Smooth muscle cell (in vitro differentiated cells): ENCODE measurements around the gene RNF225. TPM values are rescaled to one million over a fixed set of nuclear protein-coding genes. Genes with fewer than 3 reads are reported as not detected.

ENCODE experiments used
- DNase-seq: peaks from one replicate; lab custom pipeline; 2025; ENCODE audit not compliant: unreplicated experiment; lab: John Stamatoyannopoulos, UW
- H2AFZ ChIP-seq: fragments of 200-600 bp; sonication (generic); 2 replicates; pipeline ENCODE4 v1.6.0; 2016; ENCODE audit warnings: antibody characterized with exemption, low read depth, mild to moderate bottlenecking
- H3F3A ChIP-seq: fragments of 200-600 bp; sonication (generic); 2 replicates; pipeline ENCODE4 v1.6.0; 2017; ENCODE audit warnings: antibody characterized with exemption, low read depth
- H3K27ac ChIP-seq: fragments of 200-600 bp; sonication (generic); 2 replicates; pipeline ENCODE4 v1.5.1; 2016; ENCODE audit warnings: low read depth, mild to moderate bottlenecking
- H3K27me3 ChIP-seq: fragments of 200-600 bp; sonication (generic); 2 replicates; pipeline ENCODE4 v1.6.1; 2016; ENCODE audit warnings: low read depth, mild to moderate bottlenecking
- H3K36me3 ChIP-seq: fragments of 200-600 bp; sonication (generic); 2 replicates; pipeline ENCODE4 v1.5.1; 2016; ENCODE audit warnings: low read depth
- H3K4me1 ChIP-seq: fragments of 200-600 bp; sonication (generic); 2 replicates; pipeline ENCODE4 v1.5.1; 2016; ENCODE audit warnings: low read depth
- H3K4me2 ChIP-seq: fragments of 200-600 bp; sonication (generic); 2 replicates; pipeline ENCODE4 v1.6.0; 2016; ENCODE audit warnings: mild to moderate bottlenecking
- H3K4me3 ChIP-seq: fragments of 200-600 bp; sonication (generic); 2 replicates; pipeline ENCODE4 v1.5.1; 2016; ENCODE audit warnings: mild to moderate bottlenecking
- H3K79me2 ChIP-seq: fragments of 200-600 bp; sonication (generic); 2 replicates; pipeline ENCODE4 v1.6.0; 2016; ENCODE audit warnings: low read depth, mild to moderate bottlenecking
- H3K9ac ChIP-seq: fragments of 200-600 bp; sonication (generic); 2 replicates; pipeline ENCODE4 v1.6.0; 2016; ENCODE audit warnings: low read depth
- H3K9me3 ChIP-seq: fragments of 200-600 bp; sonication (generic); replicated peaks from 2 replicates; pipeline ENCODE4 v1.5.1; 2016; ENCODE audit warnings: low read depth
- H4K20me1 ChIP-seq: fragments of 200-600 bp; sonication (generic); 2 replicates; pipeline ENCODE4 v1.6.0; 2016; ENCODE audit warnings: low read depth
- WGBS: methylation state at CpG from one replicate; pipeline ENCODE4 v1.1.7; 2016; ENCODE audit warnings: low lambda C conversion rate; 5-methylcytosine and 5-hydroxymethylcytosine counted together
- polyA plus RNA-seq: library from polyadenylated mRNA; unstranded; fragments of >200 nt; fragmentation: Nextera tagmentation; extraction: Ambion mirVana; gene quantifications from 2 replicates; pipeline ENCODE4 v1.2.1, GENCODE V29; 2016
- total RNA-seq: library from RNA; depleted of rRNA; stranded (reverse); fragments of >200 nt; gene quantifications from 2 replicates; pipeline ENCODE4 v1.2.3, GENCODE V29; 2014
- TF ChIP-seq, protein P1 (sequence below): fragments of 200-600 bp; sonication (generic); IDR thresholded peaks from 2 replicates; pipeline ENCODE4 v1.5.1; 2017; ENCODE audit warnings: borderline replicate concordance, mild to moderate bottlenecking, antibody characterized with exemption; ENCODE audit not compliant: insufficient read depth, poor library complexity, severe bottlenecking

RNF225 gene
- total and polyA plus RNA-seq, 2 experiments from 2014 or later: 0.96 TPM; not detected in 1

- Histone ChIP-seq H3K4me1 (peaks cover 20% of the 10 kb centered on the region), H3K9ac (peak overlapping the region; percentile 88), H3K9me3 (no peaks in the 10 kb centered on the region), H3K36me3 (no peaks in the 10 kb centered on the region), H4K20me1 (peaks cover 30% of the 10 kb centered on the region), H3F3A (no peaks in the 10 kb centered on the region), H2AFZ (no peak overlapping the region), H3K4me2 (peak overlapping the region; percentile 99), H3K4me3 (peak overlapping the region; percentile 68), H3K79me2 (peaks cover 44% of the 10 kb centered on the region), H3K27me3 (no peaks in the 10 kb centered on the region), H3K27ac (peak overlapping the region; percentile 91)
- 94% methylated on average over 9 of the region's 9 CpGs for WGBS
- TF ChIP-seq, protein P1, sequence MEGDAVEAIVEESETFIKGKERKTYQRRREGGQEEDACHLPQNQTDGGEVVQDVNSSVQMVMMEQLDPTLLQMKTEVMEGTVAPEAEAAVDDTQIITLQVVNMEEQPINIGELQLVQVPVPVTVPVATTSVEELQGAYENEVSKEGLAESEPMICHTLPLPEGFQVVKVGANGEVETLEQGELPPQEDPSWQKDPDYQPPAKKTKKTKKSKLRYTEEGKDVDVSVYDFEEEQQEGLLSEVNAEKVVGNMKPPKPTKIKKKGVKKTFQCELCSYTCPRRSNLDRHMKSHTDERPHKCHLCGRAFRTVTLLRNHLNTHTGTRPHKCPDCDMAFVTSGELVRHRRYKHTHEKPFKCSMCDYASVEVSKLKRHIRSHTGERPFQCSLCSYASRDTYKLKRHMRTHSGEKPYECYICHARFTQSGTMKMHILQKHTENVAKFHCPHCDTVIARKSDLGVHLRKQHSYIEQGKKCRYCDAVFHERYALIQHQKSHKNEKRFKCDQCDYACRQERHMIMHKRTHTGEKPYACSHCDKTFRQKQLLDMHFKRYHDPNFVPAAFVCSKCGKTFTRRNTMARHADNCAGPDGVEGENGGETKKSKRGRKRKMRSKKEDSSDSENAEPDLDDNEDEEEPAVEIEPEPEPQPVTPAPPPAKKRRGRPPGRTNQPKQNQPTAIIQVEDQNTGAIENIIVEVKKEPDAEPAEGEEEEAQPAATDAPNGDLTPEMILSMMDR: no peak
- DNase-seq: no peak
Measured at GRCh38 chr19:58385313-58385890, 10.1 kb upstream of the RNF225 start.

- H3K27ac ChIP-seq: peak overlapping the region; percentile 91
- no peaks in the 10 kb centered on the region for H3K27me3 ChIP-seq
- WGBS: 19% methylated on average over 33 of the region's 36 CpGs
- H3K9me3 ChIP-seq: no peaks in the 10 kb centered on the region
- H3F3A ChIP-seq: no peaks in the 10 kb centered on the region
- H3K4me3 ChIP-seq: peak overlapping the region; percentile 68
- TF ChIP-seq, protein P1: no peak
- H3K4me2 ChIP-seq: peak overlapping the region; percentile 99
- peaks cover 36% of the 10 kb centered on the region for H4K20me1 ChIP-seq
- peak overlapping the region; percentile 81 for H2AFZ ChIP-seq
- H3K79me2 ChIP-seq: peaks cover 51% of the 10 kb centered on the region
- no peaks in the 10 kb centered on the region for H3K36me3 ChIP-seq
- peaks cover 20% of the 10 kb centered on the region for H3K4me1 ChIP-seq
- peak overlapping the region; percentile 88 for H3K9ac ChIP-seq
- DNase-seq: no peak
Measured at GRCh38 chr19:58385891-58386575, 9.4 kb upstream of the RNF225 start.

DNA sequence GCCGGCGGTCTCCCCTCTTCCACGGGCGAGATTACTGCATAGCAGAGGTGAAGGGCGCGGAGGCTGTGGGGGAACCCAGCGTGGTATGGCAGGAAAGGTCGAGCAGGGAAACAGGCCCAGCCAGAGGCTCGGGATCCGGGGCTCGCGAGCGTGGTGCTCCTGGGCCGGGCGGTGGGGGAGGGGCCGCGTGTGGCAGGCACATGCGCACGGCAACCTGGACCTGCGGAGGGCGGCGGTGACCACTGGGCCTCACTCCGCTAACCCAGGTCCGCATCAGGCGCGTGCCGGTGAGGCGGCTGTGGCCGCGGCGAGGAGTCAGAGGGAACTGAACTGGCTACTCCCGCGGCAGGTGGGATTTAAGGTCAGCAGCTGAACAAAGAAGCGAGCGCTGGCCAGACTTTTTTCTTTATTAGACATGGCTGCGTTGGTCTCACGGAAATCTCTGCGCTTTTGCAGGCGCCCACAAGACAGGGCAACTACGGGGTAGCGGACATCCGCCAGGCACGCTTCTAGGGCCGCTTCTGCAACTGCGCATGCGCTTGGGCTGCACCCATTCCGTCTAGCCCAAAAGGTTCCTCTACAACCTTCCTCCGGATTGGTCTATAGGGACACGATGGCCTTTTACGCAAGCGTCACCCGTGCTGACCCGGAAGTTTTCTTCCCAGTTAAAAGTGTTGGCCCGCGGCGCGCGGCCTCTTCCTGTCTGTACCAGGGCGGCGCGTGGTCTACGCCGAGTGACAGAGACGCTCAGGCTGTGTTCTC, 8.7 kb upstream of the RNF225 start, which contains the start of gene RPS5:
Gene RPS5, plus strand, starts transcription at position 694 of the 762 bp plus-strand sequence. CDS start 869 bp downstream, outside the sequence.
- Histone ChIP-seq H3K4me2 (peak within 1 kb of the TSS; percentile 99), H3K27ac (peak within 1 kb of the TSS; percentile 91), H3K79me2 (peaks cover 52% of the 10 kb centered on the region), H3K27me3 (no peaks in the 10 kb centered on the region), H3K9me3 (no peaks in the 10 kb centered on the region), H2AFZ (peak within 1 kb of the TSS; percentile 81), H3K9ac (peak within 1 kb of the TSS; percentile 88), H3K4me3 (peak within 1 kb of the TSS; percentile 68), H3F3A (no peaks in the 10 kb centered on the region), H3K36me3 (no peaks in the 10 kb centered on the region), H3K4me1 (peaks cover 17% of the 10 kb centered on the region), H4K20me1 (peaks cover 43% of the 10 kb centered on the region)
- WGBS: under 1% methylated on average over 60 of the region's 64 CpGs
- DNase-seq: peak; percentile 76
- TF ChIP-seq, protein P1: no peak
